D721Med (cell line): Measurements from ENCODE around the gene E2F7.

Experiments used
- DNase-seq: peaks from one replicate; pipeline ENCODE4 v3.0.0; 2011; ENCODE audit warnings: low spot score; ENCODE audit not compliant: insufficient read length
- FAIRE-seq: peaks from 2 replicates; lab custom pipeline; 2011; peaks lifted over from hg19 to GRCh38; lab: Jason Lieb, UNC
- CTCF ChIP-seq: IDR thresholded peaks from 2 replicates; pipeline ENCODE4 v1.5.1; 2012; ENCODE audit warnings: mild to moderate bottlenecking, control low read depth; ENCODE audit not compliant: insufficient read depth; ENCODE audit errors: missing control alignments

E2F7 gene

GRCh38 chr12:77016606-77017005, 48.8 kb downstream of the E2F7 start:
- TF ChIP-seq CTCF: no peak
- no peak for DNase-seq
- no peak for FAIRE-seq

GRCh38 chr12:77013091-77013490, 52.3 kb downstream of the E2F7 start:
- DNase-seq: no peak
- no peak for FAIRE-seq

GRCh38 chr12:77010691-77011548, 54.4 kb downstream of the E2F7 start:
- DNase-seq (peak; percentile 26), FAIRE-seq (peak; percentile 87)
- peak; percentile 96 for TF ChIP-seq CTCF

More at GRCh38 chr12:77013091-77013490, 52.3 kb downstream of the E2F7 start:
- no peak for TF ChIP-seq CTCF

GRCh38 chr12:77007476-77007875, 57.9 kb downstream of the E2F7 start:
- FAIRE-seq (no peak), DNase-seq (no peak)
- no peak for TF ChIP-seq CTCF

GRCh38 chr12:77005611-77006098, 59.7 kb downstream of the E2F7 start:
- no peak for TF ChIP-seq CTCF
- FAIRE-seq: no peak
- DNase-seq: no peak

- DNase-seq: no peak
- FAIRE-seq: no peak
- no peak for TF ChIP-seq CTCF
Observed at GRCh38 chr12:77003914-77004313, 61.5 kb downstream of the E2F7 start.

- FAIRE-seq (no peak), DNase-seq (no peak)
- no peak for TF ChIP-seq CTCF
Observed at GRCh38 chr12:77003246-77003645, 62.1 kb downstream of the E2F7 start.
